ENCODE data around the gene NKTR.

DNA sequence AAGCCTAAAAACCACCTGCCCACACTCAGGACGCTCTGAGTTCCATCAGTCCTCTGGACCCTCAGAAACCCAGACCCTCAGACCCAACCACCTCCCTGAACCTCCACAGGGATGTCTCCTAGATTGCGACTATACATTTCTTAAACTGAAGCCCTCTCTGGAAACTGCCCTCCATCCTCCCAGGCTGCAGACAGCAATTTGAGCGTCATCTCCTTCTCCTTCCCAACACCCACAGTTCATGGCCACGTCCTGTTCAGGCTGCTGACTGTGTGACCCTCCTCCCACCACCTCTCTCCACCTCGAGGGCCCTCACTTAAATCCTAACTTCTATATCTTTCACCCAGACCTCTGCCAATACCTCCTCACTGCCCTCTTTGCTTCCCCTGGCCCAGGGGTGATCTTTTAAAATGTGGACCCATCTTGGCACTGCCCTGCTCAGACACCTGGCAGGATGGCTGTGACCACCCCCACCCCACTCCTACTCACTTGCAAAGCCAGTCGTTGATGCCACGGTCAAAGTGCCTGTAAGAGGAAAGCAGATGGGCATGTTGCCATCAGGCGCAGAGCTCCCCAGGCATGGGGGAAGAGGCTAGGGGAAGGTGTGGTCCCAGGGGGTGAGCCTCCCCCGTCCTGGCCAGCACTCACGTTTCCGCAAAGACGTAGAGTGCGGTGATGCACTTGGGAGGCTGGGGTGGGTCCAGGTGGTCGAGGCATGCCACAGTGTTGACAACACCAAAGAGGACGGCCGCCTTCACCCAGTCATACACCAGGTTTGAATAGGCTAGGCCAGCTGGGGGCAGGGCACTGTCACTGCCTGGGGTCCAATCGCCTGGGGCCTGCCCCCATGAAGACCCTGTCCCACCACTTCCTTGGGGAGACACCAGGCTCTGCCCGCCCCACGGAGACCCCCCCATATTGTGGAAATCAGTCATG is 96.1 kb downstream of the NKTR start:
- TF ChIP-seq EP300 (conservative IDR thresholded peaks at IDR 0.05; ENCODE audit: poor library complexity, severe bottlenecking) = no peak
- TF ChIP-seq CTCF (IDR thresholded peaks at IDR 0.05; ENCODE audit: poor library complexity, severe bottlenecking) = no peak
- TF ChIP-seq POLR2AphosphoS5 (IDR thresholded peaks at IDR 0.05) = no peak

Measured in neural cell (in vitro differentiated cells).